CD14-positive monocyte (primary cell): ENCODE results near the gene SLC38A5. TPM values are rescaled to one million over a fixed set of nuclear protein-coding genes. Genes with fewer than 3 reads are reported as not detected.
"Not testable (repeated sequence)": the region's sequence is repeated elsewhere in the genome, so short reads cannot be mapped to it uniquely, and the experiment has no call there.

Experiments used
- DNase-seq, 3 donors: peaks; one replicate each; pipeline ENCODE4 v3.0.0-alpha.2; 2011 to 2022
- H2AFZ ChIP-seq: 2 replicates; pipeline ENCODE4 v1.6.0; 2012; ENCODE audit warnings: mild to moderate bottlenecking, low read depth, low read length, inconsistent platforms; ENCODE audit not compliant: insufficient read depth, poor library complexity, severe bottlenecking
- H3K27ac ChIP-seq, 2 donors: 1 replicate in 1 of 2; 2 replicates in 1 of 2; pipeline ENCODE4 v1.5.1; 2012 to 2013; ENCODE audit warnings: low read length in 2 of 2, control low read depth in 1 of 2, inconsistent platforms in 1 of 2, low read depth in 1 of 2, mild to moderate bottlenecking in 1 of 2
- H3K27me3 ChIP-seq, 2 donors: one replicate each; pipeline versions ENCODE4 v1.6.0 to v1.6.1; 2011 to 2013; ENCODE audit warnings: low read length in 2 of 2; ENCODE audit not compliant: control insufficient read depth in 2 of 2, insufficient read depth in 2 of 2
- H3K36me3 ChIP-seq, 2 donors: replicated peaks in 1 of 2; 1 replicate in 1 of 2; 2 replicates in 1 of 2; pipeline versions ENCODE4 v1.5.1 to v1.6.1; 2012 to 2013; ENCODE audit warnings: low read length in 2 of 2, control low read depth in 1 of 2, inconsistent platforms in 1 of 2, mild to moderate bottlenecking in 1 of 2; ENCODE audit not compliant: insufficient read depth in 2 of 2, control insufficient read depth in 1 of 2
- H3K4me1 ChIP-seq, 2 donors: 1 replicate in 1 of 2; 2 replicates in 1 of 2; pipeline versions ENCODE4 v1.5.1 to v1.6.1; 2012 to 2013; ENCODE audit warnings: low read length in 2 of 2, control low read depth in 1 of 2, inconsistent platforms in 1 of 2, mild to moderate bottlenecking in 1 of 2, moderate library complexity in 1 of 2; ENCODE audit not compliant: insufficient read depth in 2 of 2, control insufficient read depth in 1 of 2
- H3K4me2 ChIP-seq: replicated peaks from 2 replicates; pipeline ENCODE3; 2012; ENCODE audit warnings: low read length, moderate library complexity, mild to moderate bottlenecking; ENCODE audit not compliant: poor library complexity, severe bottlenecking; ENCODE audit errors: extremely low read depth
- H3K4me3 ChIP-seq, 3 experiments: fragments of 200-600 bp in 1 of 3; sonication (generic) in 1 of 3; replicated peaks in 1 of 3; 1 replicate in 2 of 3; 2 replicates in 1 of 3; pipeline ENCODE4 v1.5.1; 2011 to 2013; ENCODE audit warnings: low read length in 3 of 3, mild to moderate bottlenecking in 3 of 3, control low read depth in 2 of 3, low read depth in 2 of 3, inconsistent platforms in 1 of 3, moderate library complexity in 1 of 3
- H3K79me2 ChIP-seq: 2 replicates; pipeline ENCODE4 v1.6.0; 2012; ENCODE audit warnings: mild to moderate bottlenecking, control low read depth, inconsistent platforms, low read length, moderate library complexity; ENCODE audit not compliant: insufficient read depth
- H3K9ac ChIP-seq: 2 replicates; pipeline ENCODE4 v1.6.0; 2017; ENCODE audit warnings: low read length, mild to moderate bottlenecking; ENCODE audit not compliant: insufficient read depth, poor library complexity, severe bottlenecking
- H3K9me3 ChIP-seq, 2 donors: replicated peaks in 1 of 2; 1 replicate in 1 of 2; 2 replicates in 1 of 2; pipeline versions ENCODE4 v1.5.1 to v1.6.1; 2012 to 2013; ENCODE audit warnings: low read length in 2 of 2, control low read depth in 1 of 2; ENCODE audit not compliant: control insufficient read depth in 1 of 2, insufficient read depth in 1 of 2
- H4K20me1 ChIP-seq: 2 replicates; pipeline ENCODE4 v1.6.0; 2012; ENCODE audit warnings: mild to moderate bottlenecking, low read length, control low read depth, moderate library complexity; ENCODE audit not compliant: insufficient read depth
- H3K27ac Mint-ChIP-seq, 7 donors: one replicate each; pipeline ENCODE4 v1.8.0; 2020; ENCODE audit warnings: mild to moderate bottlenecking in 7 of 7, mixed read lengths in 7 of 7, moderate library complexity in 6 of 7, inconsistent platforms in 2 of 7
- H3K27me3 Mint-ChIP-seq, 3 donors: one replicate each; pipeline ENCODE4 v1.8.0; 2021 to 2022; ENCODE audit warnings: low read depth in 3 of 3, mild to moderate bottlenecking in 3 of 3, mixed read lengths in 3 of 3, moderate library complexity in 3 of 3, inconsistent platforms in 1 of 3
- H3K36me3 Mint-ChIP-seq, 2 donors: one replicate each; pipeline ENCODE4 v1.8.0; 2020; ENCODE audit warnings: mixed read lengths in 2 of 2, inconsistent platforms in 1 of 2, mild to moderate bottlenecking in 1 of 2
- H3K4me1 Mint-ChIP-seq: one replicate; pipeline ENCODE4 v1.8.0; 2020; ENCODE audit warnings: mild to moderate bottlenecking, mixed read lengths
- H3K4me3 Mint-ChIP-seq, 2 donors: one replicate each; pipeline ENCODE4 v1.8.0; 2020; ENCODE audit warnings: mild to moderate bottlenecking in 2 of 2, mixed read lengths in 2 of 2, moderate library complexity in 1 of 2
- H3K9me3 Mint-ChIP-seq, 7 donors: one replicate each; pipeline ENCODE4 v1.8.0; 2020 to 2022; ENCODE audit warnings: mixed read lengths in 7 of 7, mild to moderate bottlenecking in 6 of 7, moderate library complexity in 6 of 7, inconsistent platforms in 2 of 7
- WGBS: methylation state at CpG from one replicate; pipeline ENCODE4 v1.1.5; 2013; ENCODE audit warnings: missing lambda C conversion rate; ENCODE audit not compliant: insufficient coverage; 5-methylcytosine and 5-hydroxymethylcytosine counted together
- intact Hi-C, 2 donors: fragments of 100-400 bp; cut with micrococcal nuclease; formaldehyde crosslinking; loops; one replicate each; pipeline versions ENCODE4 v1.15.0 to v1.15.1; 2023
- polyA plus RNA-seq, 3 donors: library from polyadenylated mRNA; depleted of rRNA in 1 of 3; unstranded in 2 of 3; stranded (reverse) in 1 of 3; fragments of 300-500 nt in 2 of 3; fragments of >200 nt in 1 of 3; fragmentation: Illumina TruSeq in 2 of 3; gene quantifications; 1 replicate in 2 of 3; 2 replicates in 1 of 3; pipeline ENCODE4 v1.2.3, GENCODE V29; 2012 to 2021
- TF ChIP-seq, protein P1 (sequence below): fragments of 200-600 bp; IDR thresholded peaks from one replicate; pipeline ENCODE4 v1.8.0; 2022; ENCODE audit warnings: antibody characterized with exemption, mild to moderate bottlenecking

The SLC38A5 gene
- polyA plus RNA-seq, 3 donors, result 0.60 to 0.94 (median 0.69) TPM

GRCh38 chrX:48450076-48450475 lies 20.0 kb downstream of the SLC38A5 start:
- TF ChIP-seq, protein P1, sequence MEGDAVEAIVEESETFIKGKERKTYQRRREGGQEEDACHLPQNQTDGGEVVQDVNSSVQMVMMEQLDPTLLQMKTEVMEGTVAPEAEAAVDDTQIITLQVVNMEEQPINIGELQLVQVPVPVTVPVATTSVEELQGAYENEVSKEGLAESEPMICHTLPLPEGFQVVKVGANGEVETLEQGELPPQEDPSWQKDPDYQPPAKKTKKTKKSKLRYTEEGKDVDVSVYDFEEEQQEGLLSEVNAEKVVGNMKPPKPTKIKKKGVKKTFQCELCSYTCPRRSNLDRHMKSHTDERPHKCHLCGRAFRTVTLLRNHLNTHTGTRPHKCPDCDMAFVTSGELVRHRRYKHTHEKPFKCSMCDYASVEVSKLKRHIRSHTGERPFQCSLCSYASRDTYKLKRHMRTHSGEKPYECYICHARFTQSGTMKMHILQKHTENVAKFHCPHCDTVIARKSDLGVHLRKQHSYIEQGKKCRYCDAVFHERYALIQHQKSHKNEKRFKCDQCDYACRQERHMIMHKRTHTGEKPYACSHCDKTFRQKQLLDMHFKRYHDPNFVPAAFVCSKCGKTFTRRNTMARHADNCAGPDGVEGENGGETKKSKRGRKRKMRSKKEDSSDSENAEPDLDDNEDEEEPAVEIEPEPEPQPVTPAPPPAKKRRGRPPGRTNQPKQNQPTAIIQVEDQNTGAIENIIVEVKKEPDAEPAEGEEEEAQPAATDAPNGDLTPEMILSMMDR, result no peak
- Histone ChIP-seq H3K27ac (no peak overlapping the region), H3K4me3 (no peak overlapping the region), H3K79me2 (no peaks in the 10 kb centered on the region), H4K20me1 (no peaks in the 10 kb centered on the region), H3K27me3 (no peaks in the 10 kb centered on the region), H3K4me1 (no peaks in the 10 kb centered on the region), H3K4me2 (no peak overlapping the region), H3K36me3 (no peaks in the 10 kb centered on the region), H3K9me3 (no peaks in the 10 kb centered on the region), H3K9ac (no peak overlapping the region), H2AFZ (no peak overlapping the region)
- Mint-ChIP-seq H3K4me1 (no peaks in the 10 kb centered on the region), H3K9me3 (peaks cover 0 to 5% (median 2%) of the 10 kb centered on the region in 7 donors), H3K27me3 (peaks cover 0 to 4% (median 2%) of the 10 kb centered on the region in 3 donors), H3K36me3 (no peaks in the 10 kb centered on the region), H3K4me3 (no peak overlapping the region), H3K27ac (no peak overlapping the region)
- intact Hi-C loops, result no loop called here
- DNase-seq, result no peak

GRCh38 chrX:48447201-48447600 lies 22.9 kb downstream of the SLC38A5 start:
- WGBS, result no CpG with 5 or more reads among the region's 6 CpGs
- H4K20me1 ChIP-seq, H3K27ac ChIP-seq, H3K27me3 ChIP-seq, intact Hi-C loops, H3K27ac Mint-ChIP-seq, H3K4me1 ChIP-seq, H3K36me3 ChIP-seq, H3K27me3 Mint-ChIP-seq, H3K9me3 ChIP-seq, H3K9me3 Mint-ChIP-seq, H2AFZ ChIP-seq, H3K36me3 Mint-ChIP-seq, DNase-seq, H3K4me3 Mint-ChIP-seq, H3K4me1 Mint-ChIP-seq, H3K4me2 ChIP-seq, H3K79me2 ChIP-seq, H3K9ac ChIP-seq, H3K4me3 ChIP-seq: not testable (repeated sequence)

GRCh38 chrX:48433713-48434112 lies 36.3 kb downstream of the SLC38A5 start:
- WGBS, result 100% methylated on average over 2 of the region's 13 CpGs
- not testable (repeated sequence) for H3K27ac Mint-ChIP-seq
- peaks cover 0 to 11% (median 0%) of the 10 kb centered on the region in 3 donors for H3K27me3 Mint-ChIP-seq

GRCh38 chrX:48430166-48430565 lies 39.9 kb downstream of the SLC38A5 start:
- intact Hi-C loops, H3K27ac ChIP-seq, H3K4me1 ChIP-seq, H3K4me2 ChIP-seq, H4K20me1 ChIP-seq, H3K27me3 ChIP-seq, H3K4me3 ChIP-seq, H3K79me2 ChIP-seq, H3K36me3 Mint-ChIP-seq, H3K36me3 ChIP-seq, H2AFZ ChIP-seq, H3K27ac Mint-ChIP-seq, H3K4me1 Mint-ChIP-seq, H3K9me3 ChIP-seq, DNase-seq, H3K4me3 Mint-ChIP-seq, H3K9ac ChIP-seq: not testable (repeated sequence)
- no CpG with 5 or more reads among the region's 4 CpGs for WGBS
- Mint-ChIP-seq H3K9me3 (peaks cover 4 to 24% (median 8%) of the 10 kb centered on the region in 7 donors), H3K27me3 (peaks cover 0 to 10% (median 0%) of the 10 kb centered on the region in 3 donors)

More at GRCh38 chrX:48433713-48434112, 36.3 kb downstream of the SLC38A5 start:
- H3K4me2 ChIP-seq, H3K9me3 ChIP-seq, H3K79me2 ChIP-seq, H3K27ac ChIP-seq, H3K4me1 Mint-ChIP-seq, H2AFZ ChIP-seq, H3K36me3 Mint-ChIP-seq, H3K27me3 ChIP-seq, H3K9ac ChIP-seq, intact Hi-C loops, H3K4me1 ChIP-seq, H3K36me3 ChIP-seq, H3K4me3 ChIP-seq, H3K4me3 Mint-ChIP-seq, DNase-seq, H4K20me1 ChIP-seq: not testable (repeated sequence)
- peaks cover 5 to 25% (median 16%) of the 10 kb centered on the region in 7 donors for H3K9me3 Mint-ChIP-seq
